GM12875 (cell line): ENCODE results near the gene HDAC10.

ENCODE experiments used
- H3K4me3 ChIP-seq: one replicate; pipeline ENCODE4 v1.5.1; 2011; ENCODE audit warnings: low read depth, low read length, control low read depth
- TF ChIP-seq, protein P1 (sequence below): IDR thresholded peaks from 2 replicates; pipeline ENCODE4 v1.5.1; 2011; ENCODE audit warnings: low read depth, mild to moderate bottlenecking, control low read depth, inconsistent platforms, low read length, moderate library complexity, borderline replicate concordance; ENCODE audit not compliant: insufficient read depth

The HDAC10 gene

DNA sequence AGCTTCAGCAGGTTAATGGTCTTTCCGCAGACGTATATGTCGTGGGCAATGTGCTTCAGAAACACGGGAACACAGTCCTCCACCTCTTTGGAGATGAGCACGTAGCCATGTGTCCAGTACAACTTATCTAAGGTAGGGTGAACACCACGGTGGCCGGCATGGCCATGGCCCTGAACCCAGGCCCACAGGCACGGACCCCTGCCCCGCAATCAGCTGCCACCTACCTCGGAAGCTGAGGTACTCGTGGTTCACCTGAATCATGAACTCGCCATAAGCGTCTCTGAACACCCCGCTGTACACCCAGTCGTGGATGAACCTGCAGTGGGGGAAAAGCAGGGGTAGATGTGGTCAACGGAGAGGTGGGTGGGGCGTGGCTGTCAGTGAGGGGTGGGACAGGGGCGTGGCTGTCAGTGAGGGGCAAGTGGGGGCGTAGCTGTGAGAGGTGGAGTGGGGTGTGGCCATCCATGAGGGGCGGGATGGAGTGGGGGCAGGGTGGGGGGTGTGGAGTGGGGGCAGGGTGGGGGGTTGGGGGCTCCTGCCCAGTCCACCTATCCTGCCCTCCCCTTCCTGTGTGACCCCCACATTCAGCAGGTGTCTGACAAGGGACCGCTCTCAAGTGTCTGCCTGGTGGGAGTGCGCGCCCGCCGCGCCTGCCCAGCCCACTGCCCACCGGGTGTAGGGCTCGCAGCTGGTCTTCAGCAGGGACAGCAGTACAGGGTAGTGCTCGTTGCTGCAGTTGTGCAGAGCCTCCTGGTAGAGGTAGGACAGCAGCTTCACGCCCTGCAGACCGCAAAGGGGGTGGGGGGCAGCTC lies 24.8 kb downstream of the HDAC10 start:
- TF ChIP-seq, protein P1, sequence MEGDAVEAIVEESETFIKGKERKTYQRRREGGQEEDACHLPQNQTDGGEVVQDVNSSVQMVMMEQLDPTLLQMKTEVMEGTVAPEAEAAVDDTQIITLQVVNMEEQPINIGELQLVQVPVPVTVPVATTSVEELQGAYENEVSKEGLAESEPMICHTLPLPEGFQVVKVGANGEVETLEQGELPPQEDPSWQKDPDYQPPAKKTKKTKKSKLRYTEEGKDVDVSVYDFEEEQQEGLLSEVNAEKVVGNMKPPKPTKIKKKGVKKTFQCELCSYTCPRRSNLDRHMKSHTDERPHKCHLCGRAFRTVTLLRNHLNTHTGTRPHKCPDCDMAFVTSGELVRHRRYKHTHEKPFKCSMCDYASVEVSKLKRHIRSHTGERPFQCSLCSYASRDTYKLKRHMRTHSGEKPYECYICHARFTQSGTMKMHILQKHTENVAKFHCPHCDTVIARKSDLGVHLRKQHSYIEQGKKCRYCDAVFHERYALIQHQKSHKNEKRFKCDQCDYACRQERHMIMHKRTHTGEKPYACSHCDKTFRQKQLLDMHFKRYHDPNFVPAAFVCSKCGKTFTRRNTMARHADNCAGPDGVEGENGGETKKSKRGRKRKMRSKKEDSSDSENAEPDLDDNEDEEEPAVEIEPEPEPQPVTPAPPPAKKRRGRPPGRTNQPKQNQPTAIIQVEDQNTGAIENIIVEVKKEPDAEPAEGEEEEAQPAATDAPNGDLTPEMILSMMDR: no peak
- no peak overlapping the region for H3K4me3 ChIP-seq

DNA sequence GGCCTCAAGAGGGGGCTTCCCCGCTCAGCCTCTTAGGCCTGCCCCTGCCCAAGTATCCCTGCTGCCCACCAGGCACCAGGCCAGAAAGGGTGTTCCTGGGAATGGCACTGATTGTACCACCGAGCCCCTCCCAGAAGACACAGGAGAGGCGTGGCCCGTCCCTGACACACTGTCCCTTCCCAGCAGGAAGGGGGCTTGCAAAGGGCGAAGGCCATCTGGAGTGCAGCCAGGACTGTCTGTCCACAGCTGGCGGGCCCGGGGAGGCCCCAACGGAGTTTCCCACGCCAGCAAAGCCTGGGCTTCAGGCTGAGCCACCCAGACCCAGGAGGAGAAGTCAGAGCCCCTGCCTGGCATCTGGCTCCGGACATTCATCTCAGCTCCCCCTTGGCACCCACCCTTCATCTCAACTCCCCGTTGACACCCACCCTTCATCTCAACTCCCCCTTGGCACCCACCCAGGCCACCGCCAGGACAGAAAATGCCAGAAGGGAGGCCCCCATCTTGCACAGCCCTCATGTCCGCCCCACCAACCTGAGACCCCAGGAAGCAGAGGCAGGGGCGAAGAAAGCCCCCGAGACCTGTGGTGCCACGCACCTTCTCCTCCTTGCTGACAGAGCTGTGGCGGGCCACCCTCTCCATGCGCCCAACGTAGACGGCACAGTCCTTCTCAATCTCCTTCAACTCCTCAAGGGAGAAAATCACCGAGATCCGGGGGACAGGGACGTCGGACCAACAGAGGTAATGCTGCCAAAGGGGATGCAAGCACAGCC lies 25.7 kb downstream of the HDAC10 start:
- TF ChIP-seq, protein P1: no peak
- no peak overlapping the region for H3K4me3 ChIP-seq

DNA sequence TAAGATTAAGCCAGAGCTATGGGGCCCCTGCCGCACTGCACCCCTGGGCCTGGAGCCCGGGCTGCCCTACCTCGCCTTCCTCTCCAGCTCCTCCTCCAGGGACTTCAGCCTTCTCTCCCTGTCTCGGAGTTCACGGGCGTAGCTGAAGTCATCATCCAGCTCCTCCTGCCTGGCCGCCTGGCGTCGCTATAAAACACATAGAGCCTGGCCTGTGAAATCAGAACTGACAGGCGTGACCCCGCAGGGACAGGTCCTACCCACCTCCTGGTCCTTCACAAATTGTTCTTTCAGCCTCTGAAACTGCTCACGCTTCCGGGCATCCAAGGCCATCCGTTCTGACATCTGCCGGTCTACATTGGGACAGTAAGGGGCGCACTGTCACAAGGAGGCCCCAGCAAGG lies 27.0 kb downstream of the HDAC10 start:
- TF ChIP-seq, protein P1: no peak
- H3K4me3 ChIP-seq: no peak overlapping the region

DNA sequence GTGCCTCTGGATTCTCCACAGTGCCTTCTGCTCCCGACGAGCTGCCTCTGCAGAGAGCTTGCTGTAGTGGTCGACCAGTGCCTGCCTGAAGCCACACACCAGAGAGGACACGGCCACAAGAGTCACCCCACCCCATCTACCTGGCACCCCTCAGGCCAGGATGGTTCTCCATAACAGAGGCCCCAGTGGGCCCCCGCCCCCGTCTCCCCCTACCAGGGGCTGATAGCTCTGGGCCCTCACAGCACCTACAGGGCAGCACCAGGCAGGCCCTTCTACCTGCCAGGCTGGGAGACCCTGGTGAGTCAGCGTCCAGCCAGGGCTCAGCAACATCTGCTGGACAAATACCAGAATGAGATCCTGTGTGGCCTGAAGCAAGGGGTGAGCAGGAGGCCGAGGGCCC lies 28.6 kb downstream of the HDAC10 start:
- H3K4me3 ChIP-seq: no peak overlapping the region
- TF ChIP-seq, protein P1: no peak

DNA sequence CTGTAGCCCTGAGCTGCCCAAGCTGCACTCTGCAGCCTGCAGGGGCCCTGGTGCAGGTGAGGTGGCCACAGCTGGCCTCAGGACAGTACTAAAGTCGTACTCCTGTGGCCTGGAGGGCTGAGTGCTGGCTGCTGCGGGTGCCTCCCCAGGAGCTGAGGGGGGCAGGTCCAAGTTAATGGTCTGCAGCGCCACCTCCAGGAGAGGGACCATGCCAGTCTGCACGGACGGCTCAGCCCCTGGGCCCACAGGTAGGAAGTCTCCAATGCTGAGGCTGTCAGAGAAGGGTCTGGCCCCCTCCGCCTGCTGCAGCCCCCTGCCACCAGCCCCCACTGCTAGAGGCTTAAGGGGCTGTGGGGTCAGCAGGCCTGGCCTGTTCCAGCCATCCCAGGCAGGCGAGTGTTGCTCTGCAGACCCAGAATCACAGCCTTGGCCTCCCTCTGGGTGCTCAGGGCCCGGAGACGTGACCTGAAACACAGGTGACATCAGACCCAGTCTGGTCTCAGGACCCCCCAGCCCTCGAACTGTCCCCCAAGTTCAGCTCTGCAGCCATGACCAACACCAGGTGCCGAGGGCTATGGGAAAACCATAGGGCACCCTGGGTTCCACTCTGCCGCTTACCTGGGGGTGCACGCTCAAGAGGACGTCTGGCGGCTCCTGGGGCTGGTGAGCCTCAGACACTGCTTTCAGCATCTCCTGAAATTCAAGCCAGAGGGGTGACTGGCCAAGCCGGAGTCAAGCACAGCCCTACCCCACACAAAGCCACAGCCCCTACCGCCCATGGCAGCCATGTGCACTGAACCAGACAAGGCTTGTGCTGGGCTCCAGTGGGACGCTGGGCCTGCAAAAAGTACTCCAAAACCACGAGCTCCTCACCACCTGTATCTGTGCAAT lies 29.4 kb downstream of the HDAC10 start:
- H3K4me3 ChIP-seq: no peak overlapping the region
- TF ChIP-seq, protein P1: no peak

DNA sequence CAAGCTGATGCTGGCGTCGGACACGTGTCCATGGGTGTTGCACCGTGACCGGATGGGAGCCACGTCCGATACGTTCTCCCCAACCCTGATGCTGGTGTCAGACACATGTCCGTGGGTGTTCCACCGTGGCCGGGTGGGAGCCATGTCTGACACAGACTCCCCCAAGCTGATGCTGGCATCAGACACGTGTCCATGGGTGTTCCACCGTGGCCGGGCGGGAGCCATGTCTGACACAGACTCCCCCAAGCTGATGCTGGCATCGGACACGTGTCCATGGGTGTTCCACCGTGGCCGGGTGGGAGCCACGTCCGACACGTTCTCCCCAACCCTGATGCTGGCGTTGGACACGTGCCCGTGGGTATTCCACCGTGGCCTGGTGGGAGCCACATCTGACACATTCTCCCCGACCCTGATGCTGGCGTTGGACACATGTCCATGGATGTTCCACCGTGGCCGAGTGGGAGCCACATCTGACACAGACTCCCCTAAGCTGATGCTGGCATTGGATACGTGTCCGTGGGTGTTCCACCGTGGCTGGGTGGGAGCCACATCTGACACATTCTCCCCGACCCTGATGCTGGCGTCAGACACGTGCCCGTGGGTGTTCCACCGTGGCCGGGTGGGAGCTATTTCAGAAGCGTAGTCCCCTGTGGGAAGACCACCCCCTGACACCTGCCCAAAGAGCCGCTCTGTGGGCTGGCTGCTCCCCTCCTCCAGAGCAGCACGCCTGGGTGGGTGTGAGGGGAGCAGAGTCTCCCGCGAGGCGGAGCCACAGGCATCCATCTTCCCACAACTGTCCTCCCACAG lies 30.3 kb downstream of the HDAC10 start:
- TF ChIP-seq, protein P1: no peak
- no peak overlapping the region for H3K4me3 ChIP-seq
